SK-N-SH treated with all-trans-retinoic acid at 6 μM for 48 hours (cell line): ENCODE results near the gene IGFN1.
A peak's percentile ranks its signal among the peaks of the same experiment; 100 is the strongest.

Experiments
- ATAC-seq: fragments of 200-7000 bp; cut with Tn5 transposase; 3 replicates; pipeline ENCODE4 v1.9.1; 2020; ENCODE audit warnings: mild to moderate bottlenecking, moderate library complexity
- ARNTL ChIP-seq: fragments of 450-650 bp; formaldehyde crosslinking; IDR thresholded peaks from 2 replicates; pipeline ENCODE4 v1.5.0; 2020; ENCODE audit warnings: low read depth, mild to moderate bottlenecking, moderate library complexity, borderline replicate concordance
- BACH2 ChIP-seq: fragments of 250-450 bp; sonication (Bioruptor Pico); IDR thresholded peaks from 2 replicates; pipeline ENCODE4 v1.9.0; 2021; ENCODE audit warnings: mild to moderate bottlenecking, borderline replicate concordance
- CSDC2 ChIP-seq: fragments of 250-450 bp; sonication (Bioruptor Pico); IDR thresholded peaks from 2 replicates; pipeline ENCODE4 v1.5.0; 2020; ENCODE audit warnings: mild to moderate bottlenecking, moderate library complexity
- ESRRG ChIP-seq: fragments of 250-450 bp; sonication (Bioruptor Pico); IDR thresholded peaks from 2 replicates; pipeline ENCODE4 v1.6.1; 2021; ENCODE audit warnings: mild to moderate bottlenecking
- GLIS3 ChIP-seq: fragments of 250-450 bp; sonication (Bioruptor Pico); IDR thresholded peaks from 2 replicates; pipeline ENCODE4 v1.5.0; 2020; ENCODE audit warnings: mild to moderate bottlenecking, moderate library complexity
- ISL1 ChIP-seq: fragments of 250-450 bp; sonication (Bioruptor Pico); IDR thresholded peaks from 2 replicates; pipeline ENCODE4 v2.1.2; 2022; ENCODE audit warnings: mild to moderate bottlenecking, moderate library complexity
- PPARA ChIP-seq: fragments of 250-450 bp; sonication (Bioruptor Pico); IDR thresholded peaks from 2 replicates; pipeline ENCODE4 v1.5.0; 2020; ENCODE audit warnings: mild to moderate bottlenecking, borderline replicate concordance
- SNAI2 ChIP-seq: fragments of 250-450 bp; sonication (Bioruptor Pico); IDR thresholded peaks from 2 replicates; pipeline ENCODE4 v1.5.0; 2020; ENCODE audit warnings: mild to moderate bottlenecking, moderate library complexity
- TCF4 ChIP-seq: fragments of 250-450 bp; sonication (Bioruptor Pico); IDR thresholded peaks from 2 replicates; pipeline ENCODE4 v1.8.0; 2021; ENCODE audit warnings: mild to moderate bottlenecking, moderate library complexity, borderline replicate concordance
- TOX ChIP-seq: fragments of 250-450 bp; sonication (Bioruptor Pico); IDR thresholded peaks from 2 replicates; pipeline ENCODE4 v1.8.0; 2021; ENCODE audit warnings: mild to moderate bottlenecking, moderate library complexity, borderline replicate concordance
- ZC3H10 ChIP-seq: fragments of 250-450 bp; sonication (Bioruptor Pico); IDR thresholded peaks from 2 replicates; pipeline ENCODE4 v1.5.1; 2021; ENCODE audit warnings: mild to moderate bottlenecking, moderate library complexity
- ZFP3 ChIP-seq: fragments of 250-450 bp; sonication (Bioruptor Pico); IDR thresholded peaks from 2 replicates; pipeline ENCODE4 v1.5.0; 2020; ENCODE audit warnings: mild to moderate bottlenecking, moderate library complexity
- ZNF565 ChIP-seq: fragments of 450-650 bp; formaldehyde crosslinking; conservative IDR thresholded peaks from 2 replicates; pipeline ENCODE4 v1.5.0; 2020; ENCODE audit warnings: low read depth, mild to moderate bottlenecking, moderate library complexity
- ZNF70 ChIP-seq: fragments of 450-650 bp; formaldehyde crosslinking; IDR thresholded peaks from 2 replicates; pipeline ENCODE4 v1.5.0; 2020; ENCODE audit warnings: mild to moderate bottlenecking, moderate library complexity
- ZNF8 ChIP-seq: fragments of 450-650 bp; formaldehyde crosslinking; IDR thresholded peaks from 2 replicates; pipeline ENCODE4 v1.5.0; 2020; ENCODE audit warnings: mild to moderate bottlenecking, moderate library complexity
- TF ChIP-seq, protein P1 (sequence below): fragments of 250-450 bp; sonication (Bioruptor Pico); IDR thresholded peaks from 2 replicates; pipeline ENCODE4 v1.5.1; 2021; ENCODE audit warnings: mild to moderate bottlenecking, moderate library complexity
- TF ChIP-seq, protein P2 (sequence below): fragments of 250-450 bp; sonication (Bioruptor Pico); IDR thresholded peaks from 2 replicates; pipeline ENCODE4 v1.8.0; 2021; ENCODE audit warnings: low read depth, mild to moderate bottlenecking, moderate library complexity, borderline replicate concordance
- TF ChIP-seq, protein P3 (sequence below): fragments of 250-450 bp; sonication (Bioruptor Pico); IDR thresholded peaks from 2 replicates; pipeline ENCODE4 v1.5.0; 2020; ENCODE audit warnings: mild to moderate bottlenecking, moderate library complexity
- TF ChIP-seq, protein P4 (sequence below): fragments of 250-450 bp; sonication (Bioruptor Pico); IDR thresholded peaks from 2 replicates; pipeline ENCODE4 v1.5.1; 2020; ENCODE audit warnings: low read depth, mild to moderate bottlenecking, moderate library complexity
- TF ChIP-seq, protein P5 (sequence below): fragments of 250-450 bp; sonication (Bioruptor Pico); IDR thresholded peaks from 2 replicates; pipeline ENCODE4 v1.8.0; 2020; ENCODE audit warnings: mild to moderate bottlenecking, moderate library complexity, borderline replicate concordance

Gene IGFN1

DNA sequence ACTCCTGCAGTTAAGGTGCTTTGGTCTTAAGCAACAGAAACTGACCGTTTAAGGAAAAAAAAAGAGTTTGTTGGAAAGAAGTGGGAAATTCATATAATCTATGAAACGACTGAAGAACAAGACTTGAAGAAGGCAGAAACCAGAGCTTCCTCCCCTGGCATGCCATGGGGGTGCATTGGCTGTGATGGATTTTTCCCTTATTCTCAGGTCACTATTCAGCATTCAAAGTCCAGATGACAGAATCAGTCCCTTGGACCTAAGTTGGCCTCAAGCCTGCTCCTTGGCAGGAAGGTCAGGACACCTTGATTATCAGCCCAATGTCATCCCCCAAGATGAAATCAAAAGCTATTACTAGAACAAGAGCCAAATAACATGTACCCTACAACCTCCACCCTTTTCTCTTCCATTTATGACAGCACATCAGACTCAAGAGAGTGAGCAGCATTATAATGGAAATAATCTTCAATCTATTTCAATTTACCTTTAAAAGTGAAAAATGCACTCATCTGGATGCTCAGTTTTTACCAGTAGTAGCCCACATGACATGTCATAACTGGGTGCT is 20.6 kb upstream of the IGFN1 start:
- no peak for ATAC-seq
- TF ChIP-seq, protein P1, sequence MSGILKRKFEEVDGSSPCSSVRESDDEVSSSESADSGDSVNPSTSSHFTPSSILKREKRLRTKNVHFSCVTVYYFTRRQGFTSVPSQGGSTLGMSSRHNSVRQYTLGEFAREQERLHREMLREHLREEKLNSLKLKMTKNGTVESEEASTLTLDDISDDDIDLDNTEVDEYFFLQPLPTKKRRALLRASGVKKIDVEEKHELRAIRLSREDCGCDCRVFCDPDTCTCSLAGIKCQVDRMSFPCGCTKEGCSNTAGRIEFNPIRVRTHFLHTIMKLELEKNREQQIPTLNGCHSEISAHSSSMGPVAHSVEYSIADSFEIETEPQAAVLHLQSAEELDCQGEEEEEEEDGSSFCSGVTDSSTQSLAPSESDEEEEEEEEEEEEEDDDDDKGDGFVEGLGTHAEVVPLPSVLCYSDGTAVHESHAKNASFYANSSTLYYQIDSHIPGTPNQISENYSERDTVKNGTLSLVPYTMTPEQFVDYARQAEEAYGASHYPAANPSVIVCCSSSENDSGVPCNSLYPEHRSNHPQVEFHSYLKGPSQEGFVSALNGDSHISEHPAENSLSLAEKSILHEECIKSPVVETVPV (CRISPR knock-in tag): no peak
- TF ChIP-seq, protein P2, sequence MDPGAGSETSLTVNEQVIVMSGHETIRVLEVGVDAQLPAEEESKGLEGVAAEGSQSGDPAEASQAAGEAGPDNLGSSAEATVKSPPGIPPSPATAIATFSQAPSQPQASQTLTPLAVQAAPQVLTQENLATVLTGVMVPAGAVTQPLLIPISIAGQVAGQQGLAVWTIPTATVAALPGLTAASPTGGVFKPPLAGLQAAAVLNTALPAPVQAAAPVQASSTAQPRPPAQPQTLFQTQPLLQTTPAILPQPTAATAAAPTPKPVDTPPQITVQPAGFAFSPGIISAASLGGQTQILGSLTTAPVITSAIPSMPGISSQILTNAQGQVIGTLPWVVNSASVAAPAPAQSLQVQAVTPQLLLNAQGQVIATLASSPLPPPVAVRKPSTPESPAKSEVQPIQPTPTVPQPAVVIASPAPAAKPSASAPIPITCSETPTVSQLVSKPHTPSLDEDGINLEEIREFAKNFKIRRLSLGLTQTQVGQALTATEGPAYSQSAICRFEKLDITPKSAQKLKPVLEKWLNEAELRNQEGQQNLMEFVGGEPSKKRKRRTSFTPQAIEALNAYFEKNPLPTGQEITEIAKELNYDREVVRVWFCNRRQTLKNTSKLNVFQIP (CRISPR knock-in tag): no peak
- TF ChIP-seq SNAI2 (CRISPR knock-in tag): no peak
- TF ChIP-seq, protein P3, sequence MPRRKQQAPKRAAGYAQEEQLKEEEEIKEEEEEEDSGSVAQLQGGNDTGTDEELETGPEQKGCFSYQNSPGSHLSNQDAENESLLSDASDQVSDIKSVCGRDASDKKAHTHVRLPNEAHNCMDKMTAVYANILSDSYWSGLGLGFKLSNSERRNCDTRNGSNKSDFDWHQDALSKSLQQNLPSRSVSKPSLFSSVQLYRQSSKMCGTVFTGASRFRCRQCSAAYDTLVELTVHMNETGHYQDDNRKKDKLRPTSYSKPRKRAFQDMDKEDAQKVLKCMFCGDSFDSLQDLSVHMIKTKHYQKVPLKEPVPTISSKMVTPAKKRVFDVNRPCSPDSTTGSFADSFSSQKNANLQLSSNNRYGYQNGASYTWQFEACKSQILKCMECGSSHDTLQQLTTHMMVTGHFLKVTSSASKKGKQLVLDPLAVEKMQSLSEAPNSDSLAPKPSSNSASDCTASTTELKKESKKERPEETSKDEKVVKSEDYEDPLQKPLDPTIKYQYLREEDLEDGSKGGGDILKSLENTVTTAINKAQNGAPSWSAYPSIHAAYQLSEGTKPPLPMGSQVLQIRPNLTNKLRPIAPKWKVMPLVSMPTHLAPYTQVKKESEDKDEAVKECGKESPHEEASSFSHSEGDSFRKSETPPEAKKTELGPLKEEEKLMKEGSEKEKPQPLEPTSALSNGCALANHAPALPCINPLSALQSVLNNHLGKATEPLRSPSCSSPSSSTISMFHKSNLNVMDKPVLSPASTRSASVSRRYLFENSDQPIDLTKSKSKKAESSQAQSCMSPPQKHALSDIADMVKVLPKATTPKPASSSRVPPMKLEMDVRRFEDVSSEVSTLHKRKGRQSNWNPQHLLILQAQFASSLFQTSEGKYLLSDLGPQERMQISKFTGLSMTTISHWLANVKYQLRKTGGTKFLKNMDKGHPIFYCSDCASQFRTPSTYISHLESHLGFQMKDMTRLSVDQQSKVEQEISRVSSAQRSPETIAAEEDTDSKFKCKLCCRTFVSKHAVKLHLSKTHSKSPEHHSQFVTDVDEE (CRISPR knock-in tag): no peak
- TF ChIP-seq PPARA (CRISPR knock-in tag): no peak
- TF ChIP-seq TOX (CRISPR knock-in tag): no peak
- TF ChIP-seq TCF4 (CRISPR knock-in tag): no peak
- no peak for TF ChIP-seq ZC3H10
- TF ChIP-seq ZFP3 (CRISPR knock-in tag): no peak
- no peak for TF ChIP-seq CSDC2 (CRISPR knock-in tag)
- no peak for TF ChIP-seq BACH2
- no peak for TF ChIP-seq ZNF8 (CRISPR knock-in tag)
- TF ChIP-seq ZNF565 (CRISPR knock-in tag): no peak

DNA sequence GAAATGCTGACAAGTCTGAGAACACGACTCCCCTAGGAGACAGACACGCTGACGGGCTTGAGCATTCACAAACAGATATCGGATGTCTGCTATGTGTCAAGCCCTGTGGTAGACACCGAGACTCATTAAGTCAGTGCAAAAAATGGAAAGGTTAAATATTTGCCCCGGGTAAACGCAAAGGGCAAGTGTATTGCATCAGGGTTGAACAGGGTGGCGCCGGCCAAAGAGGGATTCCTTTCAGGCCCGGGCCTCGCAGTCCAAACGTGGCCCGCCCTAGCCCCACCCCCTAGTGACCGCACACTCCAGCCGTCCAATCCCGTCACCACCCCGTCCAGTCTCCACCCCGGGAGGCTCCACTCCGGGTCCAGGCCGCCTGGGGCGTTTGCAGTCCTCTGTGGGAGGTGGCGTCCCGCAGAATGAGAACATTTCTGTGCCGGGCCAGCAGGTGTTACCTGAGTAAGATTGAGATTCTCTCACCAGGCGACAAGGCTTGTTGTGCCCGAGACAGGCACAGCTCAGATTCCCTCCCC is 20.0 kb upstream of the IGFN1 start:
- TF ChIP-seq, protein P4, sequence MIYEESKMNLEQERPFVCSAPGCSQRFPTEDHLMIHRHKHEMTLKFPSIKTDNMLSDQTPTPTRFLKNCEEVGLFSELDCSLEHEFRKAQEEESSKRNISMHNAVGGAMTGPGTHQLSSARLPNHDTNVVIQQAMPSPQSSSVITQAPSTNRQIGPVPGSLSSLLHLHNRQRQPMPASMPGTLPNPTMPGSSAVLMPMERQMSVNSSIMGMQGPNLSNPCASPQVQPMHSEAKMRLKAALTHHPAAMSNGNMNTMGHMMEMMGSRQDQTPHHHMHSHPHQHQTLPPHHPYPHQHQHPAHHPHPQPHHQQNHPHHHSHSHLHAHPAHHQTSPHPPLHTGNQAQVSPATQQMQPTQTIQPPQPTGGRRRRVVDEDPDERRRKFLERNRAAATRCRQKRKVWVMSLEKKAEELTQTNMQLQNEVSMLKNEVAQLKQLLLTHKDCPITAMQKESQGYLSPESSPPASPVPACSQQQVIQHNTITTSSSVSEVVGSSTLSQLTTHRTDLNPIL (CRISPR knock-in tag): no peak
- peak; percentile 100 for ATAC-seq

DNA sequence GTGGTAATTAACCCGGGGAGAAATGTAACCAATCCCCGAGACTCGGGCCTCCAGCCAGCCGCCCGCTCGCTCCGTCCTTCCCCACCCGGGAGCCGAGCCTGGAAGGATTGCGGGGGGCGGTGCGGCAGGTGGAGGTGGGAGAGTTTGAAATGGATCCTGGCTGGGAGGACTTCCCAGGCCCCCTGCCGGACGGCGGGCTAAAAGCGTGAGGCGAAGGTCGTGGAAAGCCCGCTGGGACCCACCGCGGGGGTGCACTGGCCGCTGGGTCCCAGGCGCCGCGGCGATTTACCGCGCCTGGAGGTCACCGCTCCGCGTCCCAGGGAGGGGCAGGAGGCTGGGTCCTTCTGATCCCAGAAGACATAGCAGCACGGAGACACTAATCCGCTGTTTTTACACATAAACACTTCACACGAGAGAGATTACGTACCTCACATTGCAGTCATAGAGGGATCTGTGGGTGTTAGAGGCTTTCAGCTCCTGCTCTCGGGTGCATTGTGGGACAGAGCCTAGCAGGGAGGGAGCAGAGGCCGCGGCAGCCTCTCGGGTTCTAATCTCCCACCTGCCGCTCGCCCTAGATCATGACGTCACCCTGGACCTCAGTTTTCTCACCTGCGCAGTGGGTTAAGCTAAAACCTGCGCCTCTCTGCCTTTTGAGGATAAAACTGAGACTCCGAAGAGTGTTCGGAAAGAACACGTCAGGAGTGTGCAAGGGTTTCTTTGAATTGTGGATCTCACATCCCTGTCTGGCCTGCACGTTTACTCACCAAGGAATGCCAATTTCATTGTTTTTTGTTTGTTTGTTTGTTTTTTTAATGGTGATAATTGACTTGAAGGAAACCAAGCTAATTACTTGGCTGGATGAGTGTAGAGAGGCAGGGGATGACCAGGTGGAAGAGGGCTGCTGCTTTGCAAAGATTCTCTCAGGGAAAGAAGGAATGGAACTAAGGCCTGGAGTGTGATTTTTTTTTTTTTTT is 19.3 kb upstream of the IGFN1 start:
- peak; percentile 79 for ATAC-seq
- TF ChIP-seq GLIS3 (no peak), TOX (CRISPR knock-in tag) (no peak), TCF4 (CRISPR knock-in tag) (no peak), BACH2 (no peak), ZNF8 (CRISPR knock-in tag) (no peak), PPARA (CRISPR knock-in tag) (no peak), ZFP3 (CRISPR knock-in tag) (no peak), ZNF70 (no peak), CSDC2 (CRISPR knock-in tag) (no peak), ZC3H10 (no peak), ARNTL (no peak), ISL1 (CRISPR knock-in tag) (no peak), SNAI2 (CRISPR knock-in tag) (no peak), ESRRG (CRISPR knock-in tag) (no peak)
- TF ChIP-seq, protein P5, sequence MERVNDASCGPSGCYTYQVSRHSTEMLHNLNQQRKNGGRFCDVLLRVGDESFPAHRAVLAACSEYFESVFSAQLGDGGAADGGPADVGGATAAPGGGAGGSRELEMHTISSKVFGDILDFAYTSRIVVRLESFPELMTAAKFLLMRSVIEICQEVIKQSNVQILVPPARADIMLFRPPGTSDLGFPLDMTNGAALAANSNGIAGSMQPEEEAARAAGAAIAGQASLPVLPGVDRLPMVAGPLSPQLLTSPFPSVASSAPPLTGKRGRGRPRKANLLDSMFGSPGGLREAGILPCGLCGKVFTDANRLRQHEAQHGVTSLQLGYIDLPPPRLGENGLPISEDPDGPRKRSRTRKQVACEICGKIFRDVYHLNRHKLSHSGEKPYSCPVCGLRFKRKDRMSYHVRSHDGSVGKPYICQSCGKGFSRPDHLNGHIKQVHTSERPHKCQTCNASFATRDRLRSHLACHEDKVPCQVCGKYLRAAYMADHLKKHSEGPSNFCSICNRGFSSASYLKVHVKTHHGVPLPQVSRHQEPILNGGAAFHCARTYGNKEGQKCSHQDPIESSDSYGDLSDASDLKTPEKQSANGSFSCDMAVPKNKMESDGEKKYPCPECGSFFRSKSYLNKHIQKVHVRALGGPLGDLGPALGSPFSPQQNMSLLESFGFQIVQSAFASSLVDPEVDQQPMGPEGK: no peak
- TF ChIP-seq, protein P2 (CRISPR knock-in tag): no peak
- TF ChIP-seq, protein P4 (CRISPR knock-in tag): no peak
